CD4-positive, alpha-beta memory T cell (primary cell): Measurements from ENCODE around the gene GRK4. TPM values are rescaled to one million over a fixed set of nuclear protein-coding genes. Genes with fewer than 3 reads are reported as not detected.
"Not testable (repeated sequence)": the region's sequence is repeated elsewhere in the genome, so short reads cannot be mapped to it uniquely, and the experiment has no call there.

Experiments
- CTCF ChIA-PET: fragments of 350-600 bp; sonication (Branson Sonifier 250); formaldehyde crosslinking; loops from one replicate; lab custom pipeline; 2021; ENCODE audit warnings: inconsistent platforms; ENCODE audit not compliant: partially characterized antibody; lab: Charles Lee
- POLR2A ChIA-PET: fragments of 350-600 bp; sonication (Branson Sonifier 250); formaldehyde crosslinking; loops from one replicate; lab custom pipeline; 2021; ENCODE audit not compliant: partially characterized antibody; lab: Charles Lee
- DNase-seq, 5 donors: peaks; one replicate each; pipeline versions ENCODE4 v3.0.0 to v3.0.0-alpha.2; 2020 to 2022; ENCODE audit warnings: mixed read lengths in 1 of 5
- H3K27ac ChIP-seq: one replicate; pipeline ENCODE4 v1.7.0; 2013; ENCODE audit warnings: low read depth, low read length
- H3K27me3 ChIP-seq: 2 replicates; pipeline ENCODE4 v1.7.0; 2013; ENCODE audit warnings: mild to moderate bottlenecking, low read length, moderate library complexity; ENCODE audit not compliant: insufficient read depth
- H3K36me3 ChIP-seq: 2 replicates; pipeline ENCODE4 v1.7.0; 2013; ENCODE audit warnings: mild to moderate bottlenecking, low read length, moderate library complexity; ENCODE audit not compliant: insufficient read depth
- H3K4me1 ChIP-seq: 2 replicates; pipeline ENCODE4 v1.7.0; 2013; ENCODE audit warnings: mild to moderate bottlenecking, low read length, moderate library complexity; ENCODE audit not compliant: insufficient read depth
- H3K4me3 ChIP-seq, 2 donors: one replicate each; pipeline ENCODE4 v1.7.0; 2013; ENCODE audit warnings: low read length in 2 of 2, mild to moderate bottlenecking in 1 of 2
- H3K9me3 ChIP-seq, 2 donors: one replicate each; pipeline ENCODE4 v1.7.0; 2013; ENCODE audit warnings: low read length in 2 of 2, control low read depth in 1 of 2; ENCODE audit not compliant: control insufficient read depth in 1 of 2
- H3K27ac Mint-ChIP-seq, 7 donors: one replicate each; pipeline ENCODE4 v1.8.0; 2020 to 2021; ENCODE audit warnings: mixed read lengths in 7 of 7, mild to moderate bottlenecking in 6 of 7, inconsistent platforms in 3 of 7, moderate library complexity in 3 of 7
- H3K27me3 Mint-ChIP-seq, 2 donors: one replicate each; pipeline ENCODE4 v1.8.0; 2020 to 2021; ENCODE audit warnings: mixed read lengths in 2 of 2
- H3K36me3 Mint-ChIP-seq, 2 donors: one replicate each; pipeline ENCODE4 v1.8.0; 2020 to 2021; ENCODE audit warnings: mixed read lengths in 2 of 2, inconsistent platforms in 1 of 2, mild to moderate bottlenecking in 1 of 2
- H3K4me1 Mint-ChIP-seq, 4 donors: one replicate each; pipeline ENCODE4 v1.8.0; 2020 to 2021; ENCODE audit warnings: mixed read lengths in 4 of 4, mild to moderate bottlenecking in 1 of 4
- H3K4me3 Mint-ChIP-seq, 8 donors: one replicate each; pipeline ENCODE4 v1.8.0; 2020 to 2021; ENCODE audit warnings: mixed read lengths in 8 of 8, mild to moderate bottlenecking in 7 of 8, moderate library complexity in 6 of 8, inconsistent platforms in 3 of 8
- H3K9me3 Mint-ChIP-seq, 8 donors: one replicate each; pipeline ENCODE4 v1.8.0; 2020 to 2021; ENCODE audit warnings: mixed read lengths in 8 of 8, mild to moderate bottlenecking in 5 of 8, inconsistent platforms in 3 of 8, moderate library complexity in 1 of 8
- intact Hi-C: fragments of 100-400 bp; cut with micrococcal nuclease; formaldehyde crosslinking; loops from one replicate; pipeline ENCODE4 v1.15.1; 2023
- polyA plus RNA-seq, 2 donors: library from polyadenylated mRNA; unstranded; fragments of 300-500 nt; fragmentation: Illumina TruSeq; gene quantifications; one replicate each; pipeline ENCODE4 v1.2.3, GENCODE V29; 2021
- total RNA-seq, 2 experiments: library from RNA; stranded (reverse); gene quantifications; one replicate each; pipeline ENCODE4 v1.2.3, GENCODE V29; 2021

GRK4 gene
- total and polyA plus RNA-seq, 4 experiments from 2014 or later, result 0.55 to 3.2 (median 2.3) TPM

GRCh38 chr4:3044870-3045819 is 81.8 kb downstream of the GRK4 start:
- H3K27ac Mint-ChIP-seq, result peak overlapping the region; percentile 94 to 99 (median 96)
- Histone ChIP-seq H3K27me3 (no peaks in the 10 kb centered on the region), H3K4me3 (peak overlapping the region in 1 of 2 donors; percentile 9), H3K4me1 (peaks cover 42% of the 10 kb centered on the region), H3K27ac (no peak overlapping the region), H3K36me3 (no peaks in the 10 kb centered on the region), H3K9me3 (no peaks in the 10 kb centered on the region)
- intact Hi-C loops, result loop anchor here (5.0 kb wide), 1 partner anchor 83 kb away; the partner anchor contains the start of genes GRK4 and NOP14
- no peaks in the 10 kb centered on the region for H3K27me3 Mint-ChIP-seq
- peaks cover 3 to 10% of the 10 kb centered on the region in 2 donors for H3K36me3 Mint-ChIP-seq
- ChIA-PET CTCF (interaction anchor here (1.1 to 2.5 kb wide), 6 partner anchors 8 to 282 kb away, joined by 3 to 8 read pairs (median 4); no protein-coding TSS in a partner anchor), POLR2A (interaction anchor here (1.2 to 1.3 kb wide), 2 partner anchors 29 to 110 kb away, joined by 3 to 4 read pairs; partner anchors contain the start of genes HTT and HTT-AS)
- H3K9me3 Mint-ChIP-seq, result peaks cover 0 to 6% (median 5%) of the 10 kb centered on the region in 8 donors
- H3K4me1 Mint-ChIP-seq, result peaks cover 21 to 60% (median 37%) of the 10 kb centered on the region in 4 donors
- peak overlapping the region; percentile 46 to 86 (median 74) for H3K4me3 Mint-ChIP-seq
- DNase-seq, result peak; percentile 83 to 91 (median 85)

- Mint-ChIP-seq H3K4me3 (peak overlapping the region in 2 of 8 donors; percentile 4 to 61), H3K27me3 (no peaks in the 10 kb centered on the region), H3K4me1 (peaks cover 20 to 58% (median 36%) of the 10 kb centered on the region in 4 donors), H3K36me3 (peaks cover 3 to 10% of the 10 kb centered on the region in 2 donors), H3K9me3 (peaks cover 0 to 6% (median 5%) of the 10 kb centered on the region in 8 donors), H3K27ac (peak overlapping the region in 6 of 7 donors; percentile 94 to 99 (median 96))
- ChIA-PET POLR2A (no interaction called here), CTCF (interaction anchor here (0.9 to 2.5 kb wide), 6 partner anchors 9 to 283 kb away, joined by 3 to 8 read pairs (median 4); no protein-coding TSS in a partner anchor)
- no peaks in the 10 kb centered on the region for H3K27me3 ChIP-seq
- intact Hi-C loops, result loop anchor here (5.0 kb wide), 1 partner anchor 84 kb away; the partner anchor contains the start of genes GRK4 and NOP14
- H3K4me3 ChIP-seq, result no peak overlapping the region
- DNase-seq, result no peak
- H3K27ac ChIP-seq, result no peak overlapping the region
- peaks cover 36% of the 10 kb centered on the region for H3K4me1 ChIP-seq
- H3K9me3 ChIP-seq, result no peaks in the 10 kb centered on the region
- no peaks in the 10 kb centered on the region for H3K36me3 ChIP-seq
These were observed 82.8 kb downstream of the GRK4 start for GRCh38 chr4:3046162-3046561.

DNA sequence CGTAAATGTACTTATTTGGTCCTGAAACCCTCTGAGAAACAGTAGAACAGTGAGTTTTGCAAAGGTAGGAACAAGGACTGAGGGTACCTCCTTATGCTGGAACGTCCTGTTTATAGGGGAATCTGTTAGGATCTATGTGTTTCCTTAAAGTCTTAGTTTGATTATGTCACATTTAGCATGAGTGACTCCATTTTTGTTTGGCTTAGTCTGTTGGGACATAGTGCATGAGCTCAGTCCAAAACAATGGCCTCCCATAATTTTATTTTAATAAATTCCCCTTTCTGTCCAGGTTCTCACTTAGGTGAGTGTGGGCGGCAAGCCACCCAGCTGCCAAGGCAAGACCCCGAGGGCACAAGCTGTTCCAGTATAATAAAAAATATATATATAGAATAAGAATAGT is 83.3 kb downstream of the GRK4 start:
- ChIA-PET POLR2A (no interaction called here), CTCF (interaction anchor here (0.9 to 2.5 kb wide), 5 partner anchors 10 to 283 kb away, joined by 3 to 8 read pairs (median 5); no protein-coding TSS in a partner anchor)
- Mint-ChIP-seq H3K4me1 (peaks cover 20 to 53% (median 32%) of the 10 kb centered on the region in 4 donors), H3K4me3 (peak overlapping the region in 3 of 8 donors; percentile 36 to 85 (median 54)), H3K27ac (peak overlapping the region in 4 of 7 donors; percentile 51 to 97 (median 71)), H3K36me3 (peaks cover 3 to 10% of the 10 kb centered on the region in 2 donors), H3K27me3 (no peaks in the 10 kb centered on the region), H3K9me3 (peaks cover 0 to 6% (median 5%) of the 10 kb centered on the region in 8 donors)
- Histone ChIP-seq H3K4me1 (peaks cover 35% of the 10 kb centered on the region), H3K9me3 (no peaks in the 10 kb centered on the region), H3K27me3 (no peaks in the 10 kb centered on the region), H3K27ac (no peak overlapping the region), H3K36me3 (no peaks in the 10 kb centered on the region), H3K4me3 (no peak overlapping the region)
- no peak for DNase-seq
- intact Hi-C loops, result loop anchor here (1.0 to 5.0 kb wide), 3 partner anchors 28 to 84 kb away; partner anchors contain the start of genes GRK4, HTT, HTT-AS and NOP14

- peak overlapping the region; percentile 42 to 87 for H3K4me3 ChIP-seq
- POLR2A ChIA-PET, result interaction anchor here (0.7 to 1.3 kb wide), 2 partner anchors 27 to 206 kb away, joined by 3 read pairs; partner anchors contain the start of gene HTT
These were observed 84.3 kb downstream of the GRK4 start for GRCh38 chr4:3047464-3048286.

GRCh38 chr4:3051141-3051897 is 87.9 kb downstream of the GRK4 start:
- H3K27ac ChIP-seq, intact Hi-C loops, H3K27me3 ChIP-seq, H3K9me3 ChIP-seq, H3K4me1 ChIP-seq, DNase-seq, H3K27ac Mint-ChIP-seq, H3K36me3 Mint-ChIP-seq, POLR2A ChIA-PET, H3K36me3 ChIP-seq, H3K27me3 Mint-ChIP-seq, H3K4me3 ChIP-seq, CTCF ChIA-PET, H3K4me3 Mint-ChIP-seq: not testable (repeated sequence)
- peaks cover 6 to 16% (median 8%) of the 10 kb centered on the region in 4 donors for H3K4me1 Mint-ChIP-seq
- H3K9me3 Mint-ChIP-seq, result peaks cover 0 to 15% (median 9%) of the 10 kb centered on the region in 8 donors

More at GRCh38 chr4:3047464-3048286, 84.3 kb downstream of the GRK4 start:
- peak overlapping the region; percentile 82 to 98 (median 94) for H3K27ac Mint-ChIP-seq
- CTCF ChIA-PET, result interaction anchor here (1.2 kb wide), 1 partner anchor 24 kb away, joined by 5 read pairs; no protein-coding TSS in a partner anchor
- H3K9me3 Mint-ChIP-seq, result peaks cover 0 to 6% (median 5%) of the 10 kb centered on the region in 8 donors
- Histone ChIP-seq H3K27me3 (no peaks in the 10 kb centered on the region), H3K4me1 (peaks cover 27% of the 10 kb centered on the region), H3K27ac (peak overlapping the region; percentile 56), H3K9me3 (no peaks in the 10 kb centered on the region), H3K36me3 (no peaks in the 10 kb centered on the region)
- DNase-seq, result peak; percentile 76 to 93 (median 82)
- H3K36me3 Mint-ChIP-seq, result peaks cover 3 to 6% of the 10 kb centered on the region in 2 donors
- peak overlapping the region; percentile 81 to 93 (median 88) for H3K4me3 Mint-ChIP-seq
- H3K4me1 Mint-ChIP-seq, result peaks cover 20 to 42% (median 24%) of the 10 kb centered on the region in 4 donors
- intact Hi-C loops, result loop anchor here (1.0 to 5.0 kb wide), 3 partner anchors 27 to 85 kb away; partner anchors contain the start of genes GRK4, HTT, HTT-AS and NOP14
- no peaks in the 10 kb centered on the region for H3K27me3 Mint-ChIP-seq

DNA sequence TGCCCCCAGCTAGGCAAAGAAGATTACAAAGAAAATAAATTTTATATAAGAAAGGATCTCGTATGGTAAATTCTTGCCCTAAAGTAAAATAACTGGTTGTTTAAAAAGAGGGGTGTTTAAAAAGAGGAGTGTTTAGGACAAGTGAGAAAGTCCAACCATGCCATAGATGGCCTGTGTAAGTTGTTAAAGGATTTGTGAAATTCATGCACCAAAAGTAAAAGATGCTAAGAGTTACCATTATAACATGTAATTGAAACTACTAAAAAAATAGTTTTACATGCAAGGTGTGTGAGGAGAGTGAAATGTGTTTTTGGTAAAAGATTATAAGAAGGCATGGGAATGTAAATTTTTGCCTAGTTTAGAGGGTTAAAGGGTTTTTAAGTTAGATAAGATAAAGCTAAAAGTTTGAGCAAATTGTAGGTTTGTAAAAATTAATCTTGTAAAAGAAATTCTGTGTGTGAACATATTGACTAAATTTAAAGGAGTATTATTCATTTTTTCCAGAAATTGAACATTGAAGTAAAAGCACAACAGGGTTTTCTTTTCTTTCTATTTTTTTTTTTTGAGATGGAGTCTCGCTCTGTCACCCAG is 90.9 kb downstream of the GRK4 start:
- intact Hi-C loops, result no loop called here
- H3K4me3 Mint-ChIP-seq, result no peak overlapping the region
- H3K4me1 Mint-ChIP-seq, result no peaks in the 10 kb centered on the region
- no peak for DNase-seq
- H3K4me1 ChIP-seq, result no peaks in the 10 kb centered on the region
- CTCF ChIA-PET, result no interaction called here
- peaks cover 0 to 20% (median 14%) of the 10 kb centered on the region in 8 donors for H3K9me3 Mint-ChIP-seq
- no peak overlapping the region for H3K4me3 ChIP-seq
- H3K36me3 Mint-ChIP-seq, result peaks cover 3 to 16% of the 10 kb centered on the region in 2 donors
- H3K9me3 ChIP-seq, result no peaks in the 10 kb centered on the region
- no peaks in the 10 kb centered on the region for H3K27me3 ChIP-seq
- H3K27me3 Mint-ChIP-seq, result peaks cover 0 to 1% of the 10 kb centered on the region in 2 donors
- H3K36me3 ChIP-seq, result no peaks in the 10 kb centered on the region
- POLR2A ChIA-PET, result no interaction called here
- no peak overlapping the region for H3K27ac Mint-ChIP-seq
- H3K27ac ChIP-seq, result no peak overlapping the region
